ENCODE measurements around the gene ANO3. TPM values are rescaled to one million over a fixed set of nuclear protein-coding genes. Genes with fewer than 3 reads are reported as not detected.

Gene ANO3
- total RNA-seq, 2 donors from 2014 or later: 0.12 to 0.13 TPM

DNA sequence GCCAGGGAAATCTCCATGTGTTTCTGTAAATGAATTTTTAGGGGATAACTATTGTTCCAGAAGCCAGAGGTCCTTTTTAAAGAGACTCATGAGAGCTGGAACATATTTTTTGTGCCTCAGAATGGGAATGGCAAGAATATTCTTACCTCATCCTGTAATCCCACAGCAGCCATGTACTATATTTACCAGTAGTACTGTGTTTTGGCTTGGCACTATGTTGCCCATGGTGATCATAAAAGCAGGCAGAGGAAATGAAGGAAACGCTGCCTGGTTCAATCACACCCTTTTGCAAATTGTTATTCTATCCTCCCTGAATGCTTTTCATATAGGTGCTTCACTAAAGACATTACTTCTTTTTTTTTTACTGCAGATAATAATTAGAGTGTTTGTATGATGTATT, 81.0 kb downstream of the ANO3 start:
- no peak overlapping the region for H3K9ac ChIP-seq (ENCODE audit: low read depth in 2 of 2, low read length in 2 of 2)
- intact Hi-C loops (cut with DNase I): no loop called here
- TF ChIP-seq, protein P1, sequence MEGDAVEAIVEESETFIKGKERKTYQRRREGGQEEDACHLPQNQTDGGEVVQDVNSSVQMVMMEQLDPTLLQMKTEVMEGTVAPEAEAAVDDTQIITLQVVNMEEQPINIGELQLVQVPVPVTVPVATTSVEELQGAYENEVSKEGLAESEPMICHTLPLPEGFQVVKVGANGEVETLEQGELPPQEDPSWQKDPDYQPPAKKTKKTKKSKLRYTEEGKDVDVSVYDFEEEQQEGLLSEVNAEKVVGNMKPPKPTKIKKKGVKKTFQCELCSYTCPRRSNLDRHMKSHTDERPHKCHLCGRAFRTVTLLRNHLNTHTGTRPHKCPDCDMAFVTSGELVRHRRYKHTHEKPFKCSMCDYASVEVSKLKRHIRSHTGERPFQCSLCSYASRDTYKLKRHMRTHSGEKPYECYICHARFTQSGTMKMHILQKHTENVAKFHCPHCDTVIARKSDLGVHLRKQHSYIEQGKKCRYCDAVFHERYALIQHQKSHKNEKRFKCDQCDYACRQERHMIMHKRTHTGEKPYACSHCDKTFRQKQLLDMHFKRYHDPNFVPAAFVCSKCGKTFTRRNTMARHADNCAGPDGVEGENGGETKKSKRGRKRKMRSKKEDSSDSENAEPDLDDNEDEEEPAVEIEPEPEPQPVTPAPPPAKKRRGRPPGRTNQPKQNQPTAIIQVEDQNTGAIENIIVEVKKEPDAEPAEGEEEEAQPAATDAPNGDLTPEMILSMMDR (IDR thresholded peaks at IDR 0.05): no peak
- no peaks in the 10 kb centered on the region for H3K36me3 ChIP-seq
- no peaks in the 10 kb centered on the region for H3K4me1 ChIP-seq
- no peak overlapping the region for H3K27ac ChIP-seq
- H3K27me3 ChIP-seq: no peaks in the 10 kb centered on the region
- H3K9me3 ChIP-seq: no peaks in the 10 kb centered on the region
- no peak for DNase-seq
- H3K4me3 ChIP-seq: no peak overlapping the region

DNA sequence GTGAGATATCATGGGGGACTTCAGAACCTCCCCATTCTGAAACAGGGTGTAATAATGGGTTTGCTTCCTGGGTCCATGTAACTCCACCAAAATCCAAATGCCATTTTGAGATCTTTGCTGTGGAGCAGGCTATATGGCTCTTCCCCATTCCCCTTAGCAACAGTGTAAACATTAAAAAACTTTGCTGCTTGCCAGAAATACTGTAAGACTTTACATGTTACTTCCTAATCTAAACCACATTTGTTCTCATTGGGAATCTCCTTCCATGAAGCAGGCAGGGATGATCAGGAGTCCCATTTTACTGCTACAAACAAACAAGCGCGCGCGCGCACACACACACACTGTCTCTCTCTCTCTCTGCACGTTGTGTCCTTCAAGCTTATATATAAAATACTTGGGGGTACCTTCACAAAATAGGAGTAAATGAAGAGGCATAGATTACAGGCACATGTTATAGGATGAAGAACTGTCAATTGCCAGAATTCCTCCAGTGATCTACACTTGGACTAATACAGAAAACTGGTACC, 86.5 kb downstream of the ANO3 start:
- intact Hi-C loops (cut with DNase I): no loop called here
- DNase-seq: no peak
- H3K4me1 ChIP-seq: no peaks in the 10 kb centered on the region
- H3K27ac ChIP-seq: no peak overlapping the region
- H3K27me3 ChIP-seq: no peaks in the 10 kb centered on the region
- H3K36me3 ChIP-seq: no peaks in the 10 kb centered on the region
- no peaks in the 10 kb centered on the region for H3K9me3 ChIP-seq
- H3K4me3 ChIP-seq: no peak overlapping the region
- no peak overlapping the region for H3K9ac ChIP-seq (ENCODE audit: low read depth in 2 of 2, low read length in 2 of 2)
- TF ChIP-seq, protein P1 (IDR thresholded peaks at IDR 0.05): no peak

DNA sequence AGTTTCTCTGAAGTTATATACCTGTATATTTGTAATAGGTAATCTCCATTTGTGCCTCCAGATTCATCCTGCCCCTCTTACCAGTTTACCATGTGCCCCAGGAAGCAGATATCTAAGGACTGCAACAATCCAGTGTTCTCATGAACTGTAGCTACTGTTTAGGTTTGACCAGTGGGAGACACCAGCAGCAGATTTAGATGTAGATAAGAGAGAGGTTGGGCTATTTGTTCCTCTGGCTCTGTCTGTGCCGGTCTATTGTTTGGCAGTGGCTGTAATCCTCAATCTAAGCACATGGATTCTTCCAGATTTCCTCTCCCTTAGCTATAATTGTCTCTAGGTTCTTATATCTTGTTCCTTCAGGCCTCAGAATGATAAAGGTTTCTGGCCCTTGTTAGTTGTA, 88.4 kb downstream of the ANO3 start:
- TF ChIP-seq, protein P1 (IDR thresholded peaks at IDR 0.05): no peak
- H3K4me1 ChIP-seq: no peaks in the 10 kb centered on the region
- DNase-seq: no peak
- no peaks in the 10 kb centered on the region for H3K36me3 ChIP-seq
- intact Hi-C loops (cut with DNase I): no loop called here
- H3K27ac ChIP-seq: no peak overlapping the region
- no peak overlapping the region for H3K9ac ChIP-seq (ENCODE audit: low read depth in 2 of 2, low read length in 2 of 2)
- H3K9me3 ChIP-seq: no peaks in the 10 kb centered on the region
- no peaks in the 10 kb centered on the region for H3K27me3 ChIP-seq
- H3K4me3 ChIP-seq: no peak overlapping the region

DNA sequence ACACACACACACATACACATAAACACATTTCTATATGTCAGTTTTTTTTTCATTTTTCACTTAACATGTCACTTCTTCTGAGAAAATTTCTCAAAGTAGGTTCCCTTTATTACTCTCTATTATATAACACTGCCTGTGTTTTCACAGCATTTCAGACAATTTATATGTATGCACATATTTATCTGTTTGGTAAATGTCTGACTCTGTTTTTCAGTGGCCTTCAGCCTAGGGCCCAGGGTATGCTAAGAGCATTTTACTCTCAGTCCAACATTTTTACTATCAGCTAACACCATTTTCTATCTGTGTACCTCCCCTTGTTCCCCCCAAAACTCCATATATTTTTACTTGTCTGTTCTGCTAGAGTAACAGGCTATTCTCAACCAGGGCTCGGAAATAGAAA, 92.3 kb downstream of the ANO3 start:
- H3K27ac ChIP-seq: no peak overlapping the region
- TF ChIP-seq, protein P1 (IDR thresholded peaks at IDR 0.05): no peak

DNA sequence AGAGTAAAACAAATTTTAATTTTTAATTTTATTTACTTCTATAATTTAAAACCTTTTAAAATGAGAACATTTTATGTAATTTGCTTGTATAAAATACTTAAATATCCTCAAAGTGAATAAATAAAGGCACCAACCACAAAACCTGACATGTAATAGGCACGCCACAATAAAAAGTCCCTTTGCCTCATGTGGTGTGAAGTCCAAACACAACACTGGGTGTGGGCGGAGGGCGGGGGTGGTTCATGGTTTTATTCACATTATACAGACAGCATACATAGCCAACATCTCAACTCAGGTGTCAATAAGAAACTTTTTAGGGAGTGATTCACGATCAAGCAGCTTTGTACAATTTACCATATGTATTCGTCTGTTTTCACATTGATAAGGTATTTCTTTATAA, 107.9 kb downstream of the ANO3 start:
- Histone ChIP-seq H3K4me3 (no peak overlapping the region), H3K4me1 (no peaks in the 10 kb centered on the region), H3K27ac (no peak overlapping the region), H3K9ac (ENCODE audit: low read depth in 2 of 2, low read length in 2 of 2) (no peak overlapping the region), H3K36me3 (no peaks in the 10 kb centered on the region), H3K27me3 (no peaks in the 10 kb centered on the region), H3K9me3 (no peaks in the 10 kb centered on the region)
- no peak for DNase-seq
- intact Hi-C loops (cut with DNase I): no loop called here
- TF ChIP-seq, protein P1 (IDR thresholded peaks at IDR 0.05): no peak

More for the DNA sequence above, 92.3 kb downstream of the ANO3 start:
- intact Hi-C loops (cut with DNase I): no loop called here
- Histone ChIP-seq H3K27me3 (no peaks in the 10 kb centered on the region), H3K4me1 (no peaks in the 10 kb centered on the region), H3K9ac (ENCODE audit: low read depth in 2 of 2, low read length in 2 of 2) (no peak overlapping the region), H3K36me3 (no peaks in the 10 kb centered on the region), H3K9me3 (no peaks in the 10 kb centered on the region), H3K4me3 (no peak overlapping the region)
- no peak for DNase-seq
